GM12878 (cell line): ENCODE data around the gene FAF1. TPM values are rescaled to one million over a fixed set of nuclear protein-coding genes. Genes with fewer than 3 reads are reported as not detected.

ENCODE experiments used
- ATAC-seq: fragments of 200-7000 bp; cut with Tn5 transposase; 3 replicates; pipeline ENCODE4 v1.9.1; 2020; ENCODE audit warnings: mild to moderate bottlenecking, moderate library complexity
- BruUV-seq: library from RNA; stranded (reverse); fragments of 400-500 nt; replicated peaks from 2 replicates; lab custom pipeline; 2021; lab: Mats Ljungman, UMichigan
- CTCF ChIA-PET: fragments of 300-600 bp; sonication (Branson Sonifier 250); formaldehyde crosslinking; extraction: SDS; loops from one replicate; lab custom pipeline; 2021; ENCODE audit warnings: inconsistent platforms; lab: Yijun Ruan, JAX
- POLR2A ChIA-PET: fragments of 350-600 bp; formaldehyde crosslinking; extraction: SDS; loops from one replicate; lab custom pipeline; 2021; ENCODE audit warnings: inconsistent platforms; lab: Charles Lee
- RAD21 ChIA-PET: fragments of 300-600 bp; sonication (Branson Sonifier 250); formaldehyde crosslinking; loops from one replicate; lab custom pipeline; 2023; ENCODE audit warnings: antibody characterized with exemption; ENCODE audit not compliant: unreplicated experiment; lab: Charles Lee
- SMC1A ChIA-PET: fragments of 300-600 bp; sonication (Branson Sonifier 250); formaldehyde crosslinking; loops from one replicate; lab custom pipeline; 2023; ENCODE audit not compliant: unreplicated experiment, uncharacterized antibody; lab: Charles Lee
- DNase-seq: peaks from one replicate; pipeline ENCODE4 v3.0.0-alpha.2; 2011; ENCODE audit warnings: low read depth, low spot score
- FAIRE-seq: peaks from 3 replicates; lab custom pipeline; 2011; peaks lifted over from hg19 to GRCh38; lab: Jason Lieb, UNC
- H2AFZ ChIP-seq: 2 replicates; pipeline ENCODE4 v1.6.0; 2011; ENCODE audit warnings: low read depth, low read length, control low read depth; ENCODE audit not compliant: control insufficient read depth
- H3K27ac ChIP-seq: 2 replicates; pipeline ENCODE4 v1.5.1; 2011; ENCODE audit warnings: control low read depth; ENCODE audit not compliant: control insufficient read depth, insufficient read depth
- H3K27me3 ChIP-seq, 2 experiments: replicated peaks in 1 of 2; 2 replicates each; pipeline versions ENCODE4 v1.6.0 to v1.6.1; 2011; ENCODE audit warnings: low read length in 1 of 2; ENCODE audit not compliant: control insufficient read depth in 2 of 2, insufficient read depth in 2 of 2
- H3K36me3 ChIP-seq, 2 experiments: 2 replicates each; pipeline ENCODE4 v1.5.1; 2011; ENCODE audit warnings: low read length in 1 of 2; ENCODE audit not compliant: control insufficient read depth in 2 of 2, insufficient read depth in 2 of 2
- H3K4me1 ChIP-seq: 2 replicates; pipeline ENCODE4 v1.6.1; 2011; ENCODE audit warnings: mild to moderate bottlenecking, low read length, moderate library complexity, mixed read lengths; ENCODE audit not compliant: control insufficient read depth, insufficient read depth
- H3K4me2 ChIP-seq: 2 replicates; pipeline ENCODE4 v1.6.0; 2011; ENCODE audit warnings: control low read depth; ENCODE audit not compliant: control insufficient read depth, insufficient read depth
- H3K4me3 ChIP-seq: fragments of 200-600 bp; sonication (generic); 2 replicates; pipeline ENCODE4 v1.5.1; 2016
- H3K79me2 ChIP-seq: 2 replicates; pipeline ENCODE4 v1.6.0; 2011; ENCODE audit warnings: low read length; ENCODE audit not compliant: control insufficient read depth, insufficient read depth
- H3K9ac ChIP-seq: 2 replicates; pipeline ENCODE4 v1.8.0; 2011; ENCODE audit warnings: low read length, control low read depth, mixed read lengths; ENCODE audit not compliant: control insufficient read depth, insufficient read depth
- H3K9me3 ChIP-seq: replicated peaks from 3 replicates; pipeline ENCODE4 v1.5.1; 2011; ENCODE audit warnings: mild to moderate bottlenecking, low read length; ENCODE audit not compliant: control insufficient read depth, insufficient read depth
- H4K20me1 ChIP-seq: 2 replicates; pipeline ENCODE4 v1.6.0; 2011; ENCODE audit not compliant: control insufficient read depth, insufficient read depth
- BCL11A ChIP-seq: IDR thresholded peaks from 2 replicates; pipeline ENCODE4 v1.6.1; 2011; ENCODE audit warnings: low read depth, low read length
- CBX3 ChIP-seq: fragments of 200-600 bp; sonication (generic); IDR thresholded peaks from 2 replicates; pipeline ENCODE4 v1.6.1; 2016; ENCODE audit warnings: low read depth, borderline replicate concordance
- DPF2 ChIP-seq: fragments of 450-650 bp; IDR thresholded peaks from 2 replicates; pipeline ENCODE4 v1.6.1; 2017; ENCODE audit warnings: mild to moderate bottlenecking
- JUNB ChIP-seq: IDR thresholded peaks from 2 replicates; pipeline ENCODE4 v1.6.1; 2016; ENCODE audit warnings: antibody characterized with exemption, mild to moderate bottlenecking
- MYC ChIP-seq: IDR thresholded peaks from 2 replicates; pipeline ENCODE4 v1.6.1; 2011; ENCODE audit warnings: mild to moderate bottlenecking, low read length, moderate library complexity, inconsistent platforms; ENCODE audit not compliant: insufficient read depth, insufficient replicate concordance, insufficient read length, severe bottlenecking
- NR2F1 ChIP-seq: fragments of 450-650 bp; conservative IDR thresholded peaks from 2 replicates; pipeline ENCODE4 v1.6.1; 2017; ENCODE audit warnings: mild to moderate bottlenecking
- RB1 ChIP-seq: fragments of 450-650 bp; formaldehyde crosslinking; IDR thresholded peaks from 2 replicates; pipeline ENCODE4 v1.6.1; 2017; ENCODE audit warnings: mild to moderate bottlenecking, borderline replicate concordance
- SIN3A ChIP-seq: IDR thresholded peaks from 2 replicates; pipeline ENCODE4 v1.6.1; 2012; ENCODE audit warnings: low read depth, low read length, improper control_type of control experiment
- ZBTB40 ChIP-seq: fragments of 450-650 bp; IDR thresholded peaks from 2 replicates; pipeline ENCODE4 v1.6.1; 2016; ENCODE audit warnings: mild to moderate bottlenecking, moderate library complexity, borderline replicate concordance
- ZNF217 ChIP-seq: fragments of 450-650 bp; IDR thresholded peaks from 2 replicates; pipeline ENCODE4 v1.6.1; 2017; ENCODE audit warnings: antibody characterized with exemption, mild to moderate bottlenecking
- WGBS: methylation state at CpG from one replicate; pipeline ENCODE4 v1.1.6; 2016; ENCODE audit warnings: low lambda C conversion rate; ENCODE audit not compliant: insufficient replicate concordance, insufficient coverage; ENCODE audit errors: missing lambda C conversion rate; 5-methylcytosine and 5-hydroxymethylcytosine counted together
- in situ Hi-C: fragments of 300-500 bp; cut with MboI; formaldehyde crosslinking; loops from 9 replicates; pipeline ENCODE4 v1.14.3; 2018; ENCODE audit warnings: mixed read lengths
- intact Hi-C: fragments of 100-400 bp; cut with micrococcal nuclease; formaldehyde crosslinking; loops from one replicate; pipeline ENCODE4 v1.14.2; 2022; ENCODE audit not compliant: unreplicated experiment
- polyA plus RNA-seq, 11 experiments: library from polyadenylated mRNA; depleted of rRNA in 4 of 11; unstranded in 6 of 11; stranded (reverse) in 5 of 11; fragments of >200 nt; fragmentation: Nextera tagmentation in 4 of 11; fragmentation: Illumina TruSeq in 1 of 11; extraction: Ambion mirVana in 4 of 11; extraction: Trizol in 1 of 11; gene quantifications; 1 replicate in 1 of 11; 2 replicates in 10 of 11; pipeline versions ENCODE4 v1.2.1 to v1.2.3, GENCODE V29; 2011 to 2016; ENCODE audit warnings: inconsistent platforms in 2 of 11, missing spikeins in 2 of 11, low read depth in 1 of 11
- total RNA-seq, 4 experiments: library from RNA; depleted of rRNA in 3 of 4; stranded (reverse); fragments of >200 nt in 3 of 4; fragmentation: Illumina TruSeq in 1 of 4; extraction: Trizol in 1 of 4; gene quantifications; 2 replicates each; pipeline versions ENCODE4 v1.2.1 to v1.2.3, GENCODE V29; 2013 to 2021

FAF1 gene
- total and polyA plus RNA-seq, 10 of the 15 experiments (the other 5 are each of a cell fraction or from before 2014, with no cell fraction given): 8.6 to 54.5 (median 23.7) TPM

GRCh38 chr1:50633465-50633864 is 326.6 kb downstream of the FAF1 start:
- no peaks in the 10 kb centered on the region for H3K27me3 ChIP-seq
- intact Hi-C loops (no loop called here), in situ Hi-C loops (no loop called here)
- FAIRE-seq: no peak
- no peak overlapping the region for H3K27ac ChIP-seq
- CTCF ChIA-PET: no interaction called here
- SMC1A ChIA-PET: interaction anchor here (1.0 to 2.2 kb wide), 3 partner anchors 11 to 638 kb away, joined by 3 to 8 read pairs (median 5); no protein-coding TSS in a partner anchor
- no peak for TF ChIP-seq SIN3A
- TF ChIP-seq JUNB: no peak
- TF ChIP-seq ZBTB40: no peak
- TF ChIP-seq MYC: no peak
- TF ChIP-seq DPF2: no peak
- TF ChIP-seq RB1: no peak
- no peak for TF ChIP-seq ZNF217
- no peak for TF ChIP-seq NR2F1
- no peak for TF ChIP-seq BCL11A
- no peak for TF ChIP-seq CBX3
- no peak for ATAC-seq
- RAD21 ChIA-PET: interaction anchor here (1.0 kb wide), 2 partner anchors 19 to 83 kb away, joined by 3 read pairs; no protein-coding TSS in a partner anchor
- H4K20me1 ChIP-seq: no peaks in the 10 kb centered on the region
- no peaks in the 10 kb centered on the region for H3K9me3 ChIP-seq
- H3K79me2 ChIP-seq: no peaks in the 10 kb centered on the region
- H3K36me3 ChIP-seq: no peaks in the 10 kb centered on the region
- H3K4me2 ChIP-seq: no peak overlapping the region
- no TSS peak for BruUV-seq
- no peak overlapping the region for H2AFZ ChIP-seq
- POLR2A ChIA-PET: no interaction called here
- H3K4me3 ChIP-seq: no peak overlapping the region
- H3K9ac ChIP-seq: no peak overlapping the region
- no peaks in the 10 kb centered on the region for H3K4me1 ChIP-seq
- over 99% methylated on average over 6 of the region's 6 CpGs for WGBS
- DNase-seq: no peak
